HEK293 (cell line): ENCODE measurements around the gene MACO1.
"Not testable (repeated sequence)": the region's sequence is repeated elsewhere in the genome, so short reads cannot be mapped to it uniquely, and the experiment has no call there.

ENCODE experiments used
- BCL6B ChIP-seq: fragments of 450-650 bp; formaldehyde crosslinking; IDR thresholded peaks from 2 replicates; pipeline ENCODE4 v1.5.1; 2017; ENCODE audit warnings: missing biosample characterization, missing genetic modification characterization
- ZNF174 ChIP-seq: fragments of 450-650 bp; formaldehyde crosslinking; IDR thresholded peaks from 2 replicates; pipeline ENCODE4 v1.5.0; 2017; ENCODE audit warnings: missing biosample characterization, mild to moderate bottlenecking, missing genetic modification characterization
- ZNF350 ChIP-seq: fragments of 450-650 bp; formaldehyde crosslinking; IDR thresholded peaks from 2 replicates; pipeline ENCODE4 v1.5.0; 2017; ENCODE audit warnings: missing biosample characterization, mild to moderate bottlenecking, missing genetic modification characterization
- ZNF830 ChIP-seq: fragments of 450-650 bp; IDR thresholded peaks from 2 replicates; pipeline ENCODE4 v1.5.0; 2018; ENCODE audit warnings: missing biosample characterization, missing genetic modification characterization, low read depth, mild to moderate bottlenecking, moderate library complexity
- TF ChIP-seq, protein P1 (sequence below): fragments of 450-650 bp; formaldehyde crosslinking; IDR thresholded peaks from 2 replicates; pipeline ENCODE4 v1.5.1; 2016; ENCODE audit warnings: missing biosample characterization, missing genetic modification characterization

DNA sequence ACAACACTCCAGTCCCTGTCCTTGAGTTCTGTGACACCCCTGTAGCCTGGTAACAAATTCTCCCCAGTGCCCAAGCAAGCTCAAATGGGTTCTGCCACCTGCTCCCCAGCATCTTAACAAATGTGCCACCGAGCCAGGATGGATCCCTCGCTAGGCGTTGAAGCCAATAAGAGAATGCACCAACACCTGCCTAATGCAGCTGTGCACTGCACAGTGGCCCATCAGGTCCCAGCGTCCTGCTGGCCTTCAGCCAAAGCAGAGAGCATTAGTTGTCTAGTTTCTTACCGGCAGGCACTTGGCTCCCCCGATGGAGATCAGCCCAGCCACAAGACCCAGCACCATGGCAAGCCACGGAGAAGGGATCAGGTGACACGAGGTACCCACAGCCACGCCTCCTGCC is 42.0 kb upstream of the MACO1 start:
- TF ChIP-seq ZNF350; ZNF174 (tag by site-specific recombination); ZNF830 (tag by site-specific recombination); BCL6B (tag by site-specific recombination): not testable (repeated sequence)
- TF ChIP-seq, protein P1, sequence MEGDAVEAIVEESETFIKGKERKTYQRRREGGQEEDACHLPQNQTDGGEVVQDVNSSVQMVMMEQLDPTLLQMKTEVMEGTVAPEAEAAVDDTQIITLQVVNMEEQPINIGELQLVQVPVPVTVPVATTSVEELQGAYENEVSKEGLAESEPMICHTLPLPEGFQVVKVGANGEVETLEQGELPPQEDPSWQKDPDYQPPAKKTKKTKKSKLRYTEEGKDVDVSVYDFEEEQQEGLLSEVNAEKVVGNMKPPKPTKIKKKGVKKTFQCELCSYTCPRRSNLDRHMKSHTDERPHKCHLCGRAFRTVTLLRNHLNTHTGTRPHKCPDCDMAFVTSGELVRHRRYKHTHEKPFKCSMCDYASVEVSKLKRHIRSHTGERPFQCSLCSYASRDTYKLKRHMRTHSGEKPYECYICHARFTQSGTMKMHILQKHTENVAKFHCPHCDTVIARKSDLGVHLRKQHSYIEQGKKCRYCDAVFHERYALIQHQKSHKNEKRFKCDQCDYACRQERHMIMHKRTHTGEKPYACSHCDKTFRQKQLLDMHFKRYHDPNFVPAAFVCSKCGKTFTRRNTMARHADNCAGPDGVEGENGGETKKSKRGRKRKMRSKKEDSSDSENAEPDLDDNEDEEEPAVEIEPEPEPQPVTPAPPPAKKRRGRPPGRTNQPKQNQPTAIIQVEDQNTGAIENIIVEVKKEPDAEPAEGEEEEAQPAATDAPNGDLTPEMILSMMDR (tag by site-specific recombination): not testable (repeated sequence)
